Muscle layer of duodenum (tissue), 2 donors: ENCODE measurements around the gene BCL2L13.

ENCODE experiments used
- H3K27ac ChIP-seq: one replicate; pipeline ENCODE4 v1.7.0; 2013; ENCODE audit warnings: mild to moderate bottlenecking, low read length
- H3K27me3 ChIP-seq: one replicate; pipeline ENCODE4 v1.7.0; 2013; ENCODE audit warnings: low read depth, mild to moderate bottlenecking, control low read depth, low read length
- H3K36me3 ChIP-seq, 2 donors: one replicate each; pipeline ENCODE4 v1.7.0; 2013; ENCODE audit warnings: low read length in 2 of 2, control low read depth in 1 of 2, mild to moderate bottlenecking in 1 of 2; ENCODE audit not compliant: insufficient read depth in 2 of 2, control insufficient read depth in 1 of 2
- H3K4me1 ChIP-seq, 2 donors: one replicate each; pipeline ENCODE4 v1.7.0; 2013; ENCODE audit warnings: low read length in 2 of 2, mild to moderate bottlenecking in 2 of 2, control low read depth in 1 of 2, moderate library complexity in 1 of 2; ENCODE audit not compliant: insufficient read depth in 2 of 2, control insufficient read depth in 1 of 2
- H3K4me3 ChIP-seq, 2 donors: one replicate each; pipeline ENCODE4 v1.7.0; 2013; ENCODE audit warnings: low read length in 2 of 2, low read depth in 1 of 2, mild to moderate bottlenecking in 1 of 2
- H3K9me3 ChIP-seq, 2 donors: one replicate each; pipeline ENCODE4 v1.7.0; 2013; ENCODE audit warnings: low read length in 2 of 2, control low read depth in 1 of 2, mild to moderate bottlenecking in 1 of 2; ENCODE audit not compliant: control insufficient read depth in 1 of 2
- donor health status: healthy.

The BCL2L13 gene

GRCh38 chr22:17638432-17639246 is at the start of gene BCL2L13:
BCL2L13 (plus strand) TSS chr22:17638757; CDS start chr22:17655712, 16,955 bp downstream.
- Histone ChIP-seq H3K4me3 (peak within 1 kb of the TSS; percentile 67 to 87), H3K27me3 (no peaks in the 10 kb centered on the region), H3K36me3 (peaks cover 0 to 18% of the 10 kb centered on the region in 2 donors), H3K27ac (peak within 1 kb of the TSS; percentile 100), H3K4me1 (peaks cover 4 to 18% of the 10 kb centered on the region in 2 donors), H3K9me3 (no peaks in the 10 kb centered on the region)

GRCh38 chr22:17589810-17590375 is 48.7 kb upstream of the BCL2L13 start:
- no peaks in the 10 kb centered on the region for H3K27me3 ChIP-seq
- no peak overlapping the region for H3K27ac ChIP-seq
- peaks cover 36 to 63% of the 10 kb centered on the region in 2 donors for H3K36me3 ChIP-seq
- H3K9me3 ChIP-seq: no peaks in the 10 kb centered on the region
- no peaks in the 10 kb centered on the region for H3K4me1 ChIP-seq
- no peak overlapping the region for H3K4me3 ChIP-seq

GRCh38 chr22:17590586-17590985 is 48.0 kb upstream of the BCL2L13 start:
- no peak overlapping the region for H3K4me3 ChIP-seq
- no peaks in the 10 kb centered on the region for H3K4me1 ChIP-seq
- H3K27me3 ChIP-seq: no peaks in the 10 kb centered on the region
- peaks cover 37 to 69% of the 10 kb centered on the region in 2 donors for H3K36me3 ChIP-seq
- H3K27ac ChIP-seq: no peak overlapping the region
- H3K9me3 ChIP-seq: no peaks in the 10 kb centered on the region

GRCh38 chr22:17592201-17592600 is 46.4 kb upstream of the BCL2L13 start:
- Histone ChIP-seq H3K4me1 (no peaks in the 10 kb centered on the region), H3K4me3 (no peak overlapping the region), H3K27me3 (no peaks in the 10 kb centered on the region), H3K36me3 (peaks cover 45 to 78% of the 10 kb centered on the region in 2 donors), H3K9me3 (no peaks in the 10 kb centered on the region), H3K27ac (no peak overlapping the region)

- H3K4me3 ChIP-seq: no peak overlapping the region
- no peak overlapping the region for H3K27ac ChIP-seq
- no peaks in the 10 kb centered on the region for H3K4me1 ChIP-seq
- H3K9me3 ChIP-seq: no peaks in the 10 kb centered on the region
- H3K27me3 ChIP-seq: no peaks in the 10 kb centered on the region
- H3K36me3 ChIP-seq: peaks cover 62 to 79% of the 10 kb centered on the region in 2 donors
These were observed 42.3 kb upstream of the BCL2L13 start for GRCh38 chr22:17596226-17596625.

GRCh38 chr22:17597217-17597616 is 41.3 kb upstream of the BCL2L13 start:
- Histone ChIP-seq H3K4me1 (no peaks in the 10 kb centered on the region), H3K9me3 (no peaks in the 10 kb centered on the region), H3K4me3 (no peak overlapping the region)

GRCh38 chr22:17598318-17598717 is 40.2 kb upstream of the BCL2L13 start:
- Histone ChIP-seq H3K27ac (no peak overlapping the region), H3K9me3 (no peaks in the 10 kb centered on the region), H3K27me3 (no peaks in the 10 kb centered on the region), H3K4me1 (no peaks in the 10 kb centered on the region), H3K36me3 (peaks cover 47 to 58% of the 10 kb centered on the region in 2 donors), H3K4me3 (no peak overlapping the region)

More at GRCh38 chr22:17597217-17597616, 41.3 kb upstream of the BCL2L13 start:
- no peaks in the 10 kb centered on the region for H3K27me3 ChIP-seq
- peaks cover 56 to 69% of the 10 kb centered on the region in 2 donors for H3K36me3 ChIP-seq
- no peak overlapping the region for H3K27ac ChIP-seq

GRCh38 chr22:17601031-17601430 is 37.5 kb upstream of the BCL2L13 start:
- Histone ChIP-seq H3K36me3 (peaks cover 31 to 34% of the 10 kb centered on the region in 2 donors), H3K4me3 (no peak overlapping the region), H3K27me3 (no peaks in the 10 kb centered on the region), H3K27ac (no peak overlapping the region), H3K4me1 (no peaks in the 10 kb centered on the region), H3K9me3 (no peaks in the 10 kb centered on the region)

GRCh38 chr22:17603668-17604067 is 34.9 kb upstream of the BCL2L13 start:
- Histone ChIP-seq H3K27ac (no peak overlapping the region), H3K9me3 (no peaks in the 10 kb centered on the region), H3K27me3 (no peaks in the 10 kb centered on the region), H3K4me3 (no peak overlapping the region), H3K36me3 (peaks cover 14 to 23% of the 10 kb centered on the region in 2 donors), H3K4me1 (no peaks in the 10 kb centered on the region)

GRCh38 chr22:17606496-17606895 is 32.1 kb upstream of the BCL2L13 start:
- Histone ChIP-seq H3K36me3 (peaks cover 12 to 18% of the 10 kb centered on the region in 2 donors), H3K27ac (no peak overlapping the region), H3K9me3 (no peaks in the 10 kb centered on the region), H3K4me3 (no peak overlapping the region), H3K4me1 (no peaks in the 10 kb centered on the region), H3K27me3 (no peaks in the 10 kb centered on the region)

GRCh38 chr22:17607891-17608521 is 30.6 kb upstream of the BCL2L13 start:
- Histone ChIP-seq H3K4me1 (no peaks in the 10 kb centered on the region), H3K4me3 (no peak overlapping the region), H3K27ac (no peak overlapping the region), H3K27me3 (no peaks in the 10 kb centered on the region), H3K36me3 (peaks cover 27 to 33% of the 10 kb centered on the region in 2 donors), H3K9me3 (no peaks in the 10 kb centered on the region)
